ENCODE measurements around the gene THAP10.
A peak's percentile ranks its signal among the peaks of the same experiment; 100 is the strongest.
"Not testable (repeated sequence)": the region's sequence is repeated elsewhere in the genome, so short reads cannot be mapped to it uniquely, and the experiment has no call there.

Gene THAP10

DNA sequence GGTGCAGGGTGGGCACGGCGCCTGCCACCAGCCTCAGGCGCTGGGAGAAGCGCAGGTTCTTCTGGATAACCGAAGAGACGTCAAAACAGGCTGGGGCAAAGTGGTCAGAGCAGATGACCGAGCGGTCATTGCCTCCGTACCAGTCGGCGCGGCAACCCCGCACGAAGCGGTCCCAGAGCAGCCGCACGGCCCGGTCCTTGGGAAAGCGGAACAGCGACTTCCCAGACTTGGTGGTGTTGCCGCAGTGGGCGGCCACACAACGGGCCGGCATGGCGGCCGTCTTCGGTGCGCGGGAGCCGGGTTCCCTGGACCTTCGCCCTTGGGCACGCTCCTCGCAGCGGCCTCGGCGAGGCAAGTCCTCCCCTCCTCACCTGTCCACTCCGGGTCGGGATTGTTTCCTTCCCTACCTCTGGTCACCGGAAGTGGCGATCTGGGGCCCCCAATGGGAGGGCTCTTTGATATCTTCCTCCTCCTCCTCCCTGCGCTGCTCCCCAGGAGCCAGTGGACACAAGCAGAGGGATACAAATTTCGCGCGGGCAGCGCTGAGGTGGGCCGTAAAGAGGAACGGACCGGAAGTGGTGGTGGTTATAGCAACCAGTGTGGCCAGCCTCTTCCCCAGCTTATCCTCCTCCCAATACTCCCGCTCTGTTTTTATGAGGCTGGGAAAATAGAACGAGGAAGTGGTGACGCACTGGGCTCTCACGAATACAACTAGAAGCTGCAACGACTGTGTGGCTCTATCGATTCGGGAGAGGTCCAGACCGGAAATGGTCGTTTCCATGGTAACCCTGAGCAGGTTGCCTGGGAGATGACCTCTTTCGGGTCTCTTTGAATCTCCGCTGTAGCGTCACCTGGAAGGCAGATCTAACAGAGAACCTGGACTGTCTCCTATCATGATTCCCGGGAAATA, at the start of gene THAP10, which contains the start of gene LRRC49:
Gene THAP10, minus strand, starts transcription at position 432 of the 910 bp plus-strand sequence. Its CDS starts 161 bp downstream, at position 271.
Gene LRRC49, plus strand, starts transcription at position 825 of the 910 bp plus-strand sequence. Its CDS starts 69 bp downstream, at position 894.
- peak; percentile 11 for DNase-seq (ENCODE audit: low read depth)

DNA sequence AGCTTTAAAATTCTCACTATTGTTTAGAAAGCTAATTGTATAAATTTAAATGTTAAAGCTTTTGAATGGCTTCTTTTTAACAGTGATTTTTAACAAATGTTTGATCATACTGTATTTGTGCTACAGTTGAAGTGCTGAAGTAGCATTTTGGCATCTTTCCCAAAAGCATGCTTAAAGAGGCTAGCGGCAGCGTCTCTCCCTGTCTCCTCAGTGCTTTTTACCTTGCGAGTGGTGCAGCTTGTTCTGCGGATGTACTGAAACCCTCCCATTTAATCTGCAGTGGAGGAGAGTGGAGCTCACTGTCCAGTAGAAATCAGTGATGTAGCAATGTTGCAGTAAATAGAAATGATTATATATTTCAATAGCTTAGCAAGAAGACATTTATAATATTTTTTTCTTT, 44.1 kb upstream of the THAP10 start:
- no peak for DNase-seq (ENCODE audit: low read depth)

DNA sequence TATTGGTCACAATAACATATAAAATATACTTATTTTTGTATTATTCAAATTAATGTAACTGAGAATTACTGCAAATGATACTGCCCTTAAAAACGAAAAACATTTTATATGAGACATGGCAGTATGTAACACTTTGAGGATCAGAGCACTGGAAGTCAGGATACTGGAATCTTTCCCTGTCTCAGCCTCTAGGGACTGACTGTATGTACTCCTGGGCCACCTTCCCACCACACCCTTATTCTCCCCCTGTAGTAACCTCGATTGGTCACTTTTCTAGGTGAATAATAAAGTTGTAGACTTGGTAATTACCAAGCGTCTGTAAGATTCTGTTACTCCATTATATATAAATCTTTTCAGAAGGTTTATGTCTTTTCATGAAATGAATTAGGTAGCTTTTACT, 43.4 kb upstream of the THAP10 start:
- no peak for DNase-seq (ENCODE audit: low read depth)

DNA sequence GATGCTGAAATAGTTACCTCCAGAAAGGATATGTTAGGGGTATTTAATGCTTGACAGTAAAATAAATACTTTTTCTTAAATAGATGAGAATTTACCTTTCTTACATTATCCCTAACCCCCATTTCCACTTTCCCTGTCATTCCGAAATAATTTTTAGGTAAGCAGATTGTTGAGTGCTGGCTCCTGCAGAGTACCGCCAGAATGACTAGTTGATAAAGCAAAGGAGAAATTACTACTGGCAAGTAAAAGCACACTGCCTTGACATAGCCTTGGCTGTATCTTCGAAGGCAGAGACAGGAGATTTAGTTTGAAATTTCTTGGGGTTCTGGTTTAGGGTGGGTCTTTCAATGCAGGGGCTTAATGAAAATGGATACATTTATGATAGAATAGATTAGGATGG, 41.2 kb upstream of the THAP10 start:
- DNase-seq (ENCODE audit: low read depth), result no peak

DNA sequence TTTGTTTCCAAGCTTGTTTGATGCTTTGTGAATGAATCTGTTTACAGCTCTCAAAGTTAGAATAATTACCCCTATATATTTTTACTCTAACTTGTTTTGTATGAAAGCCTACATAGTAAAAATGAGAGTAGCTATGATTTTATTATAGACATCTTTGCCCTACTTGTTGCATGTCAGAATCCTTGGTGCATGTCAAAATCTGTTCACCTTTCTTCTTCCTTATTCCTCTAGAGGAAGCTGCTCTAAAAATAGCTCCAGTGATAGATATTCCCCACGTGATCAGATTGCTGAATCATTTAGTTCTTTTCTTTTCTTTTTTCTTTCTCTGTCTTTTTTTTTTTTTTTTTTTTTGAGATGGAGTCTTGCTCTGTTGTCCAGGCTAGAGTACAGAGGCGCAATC, 40.2 kb upstream of the THAP10 start:
- no peak for DNase-seq (ENCODE audit: low read depth)

DNA sequence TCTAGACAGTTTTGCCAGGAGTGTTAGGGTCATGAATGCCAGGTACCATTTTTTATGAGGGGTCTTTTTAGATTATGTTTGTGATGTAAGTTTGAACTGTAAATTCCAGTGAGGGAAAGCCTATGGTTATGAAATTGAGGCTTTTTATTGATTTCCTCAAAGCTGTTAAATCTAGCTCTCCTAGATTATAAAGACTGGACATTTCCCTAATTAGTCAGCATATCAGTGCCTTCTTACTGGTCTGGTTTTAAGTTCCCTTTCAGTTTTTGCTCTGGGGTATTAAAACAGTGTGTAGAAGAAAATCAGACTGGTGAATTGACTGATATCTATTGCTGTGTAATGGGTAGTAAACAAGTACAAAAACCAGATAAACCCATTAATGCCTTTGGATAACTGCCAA, 39.6 kb upstream of the THAP10 start:
- no peak for DNase-seq (ENCODE audit: low read depth)

DNA sequence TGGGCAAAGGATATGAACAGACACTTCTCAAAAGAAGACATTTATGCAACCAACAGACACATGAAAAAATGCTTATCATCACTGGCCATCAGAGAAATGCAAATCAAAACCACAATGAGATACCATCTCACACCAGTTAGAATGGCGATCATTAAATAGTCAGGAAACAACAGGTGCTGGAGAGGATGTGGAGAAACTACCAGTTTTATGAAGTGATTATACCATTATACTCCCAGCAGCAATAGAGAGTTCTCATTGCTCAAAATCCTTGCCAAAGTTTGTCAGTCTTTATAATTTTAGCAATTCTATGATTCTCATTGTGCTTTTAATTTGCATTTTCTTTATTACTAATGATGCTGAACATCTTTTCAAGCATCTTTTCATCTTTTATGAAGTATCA, 34.7 kb upstream of the THAP10 start:
- DNase-seq (ENCODE audit: low read depth), result not testable (repeated sequence)

DNA sequence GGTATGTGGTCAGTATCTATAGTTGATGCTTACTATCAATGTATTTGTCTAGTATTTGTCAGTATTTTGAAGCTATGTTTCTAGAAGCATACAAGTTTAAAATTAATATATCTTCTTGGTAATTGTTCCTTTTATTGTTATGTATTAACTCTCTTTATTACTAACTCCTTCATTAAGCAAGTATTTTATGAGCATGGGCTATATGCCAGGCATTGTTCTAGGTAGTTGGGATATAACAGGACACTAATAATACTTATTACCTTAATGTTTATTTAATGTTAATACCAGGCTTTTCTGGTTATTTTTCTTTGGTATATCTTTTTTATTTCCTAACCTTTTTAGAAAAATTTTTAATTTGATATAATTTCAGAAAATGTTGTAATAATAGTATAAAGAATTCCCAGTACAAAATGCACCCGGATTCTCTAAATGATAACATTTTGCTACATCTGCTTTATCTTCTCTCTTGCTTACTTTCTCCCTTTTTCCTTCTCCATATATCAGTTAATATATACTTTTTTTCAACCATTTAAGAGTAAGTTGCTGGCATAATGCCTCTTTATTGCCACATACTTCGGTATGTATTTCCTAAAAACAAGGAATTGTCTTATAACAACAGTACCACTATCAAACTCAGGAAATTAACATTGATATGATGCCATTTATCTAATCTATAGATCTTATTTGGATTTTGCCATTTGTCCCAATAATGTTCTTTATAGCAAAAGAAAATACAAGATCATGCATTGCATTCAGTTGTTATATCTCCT, 31.3 kb upstream of the THAP10 start:
- no peak for DNase-seq (ENCODE audit: low read depth)

DNA sequence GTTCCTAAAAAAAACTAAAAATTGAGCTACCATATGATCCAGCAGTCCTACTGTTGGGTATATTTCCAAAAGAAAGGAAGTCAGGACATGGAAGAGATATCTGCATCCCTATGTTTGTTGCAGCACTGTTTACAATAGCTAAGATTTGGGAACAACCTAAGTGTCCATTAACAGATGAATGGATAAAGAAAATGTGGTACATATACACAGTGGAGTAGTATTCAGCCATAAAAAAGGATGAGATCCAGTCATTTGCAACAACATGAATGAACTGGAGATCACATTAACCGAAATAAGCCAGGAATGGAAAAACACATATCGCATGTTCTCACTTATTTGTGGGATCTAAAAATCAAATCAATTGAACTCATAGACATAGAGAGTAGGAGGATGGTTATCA, 29.9 kb upstream of the THAP10 start:
- no peak for DNase-seq (ENCODE audit: low read depth)

DNA sequence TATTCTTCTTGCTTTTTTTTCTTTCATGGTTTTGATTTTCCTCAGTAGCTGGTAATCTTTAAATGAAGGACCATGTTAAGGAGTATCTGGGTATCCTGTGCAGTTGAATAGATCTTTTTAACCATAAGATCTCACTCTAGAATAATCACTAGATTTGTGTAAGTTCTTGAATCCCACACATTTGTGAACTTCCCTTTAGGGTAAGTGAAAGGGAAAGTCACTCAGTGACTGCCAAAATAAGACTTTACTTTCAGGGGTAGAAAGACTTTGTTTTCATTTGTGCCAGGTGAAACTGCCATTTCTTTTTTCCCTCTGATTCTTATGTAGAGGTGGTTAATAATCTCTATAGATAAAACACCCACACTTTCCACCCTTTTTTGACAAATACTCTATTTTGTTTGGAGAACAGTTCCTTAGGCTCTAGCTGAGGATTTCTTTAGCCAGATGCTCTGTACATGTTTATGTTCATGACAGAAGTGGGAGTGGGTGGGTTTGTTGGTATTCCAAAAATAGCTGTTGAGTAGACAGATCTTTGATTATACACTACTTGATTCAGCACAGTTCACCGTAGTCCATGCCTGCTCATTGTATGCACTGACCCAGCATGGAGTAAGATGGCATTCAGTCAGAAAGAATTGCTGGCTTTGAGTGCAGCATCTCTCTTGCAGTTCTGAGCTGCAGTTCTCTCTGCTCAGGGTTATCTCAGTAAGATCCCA, 28.9 kb upstream of the THAP10 start:
- no peak for DNase-seq (ENCODE audit: low read depth)

DNA sequence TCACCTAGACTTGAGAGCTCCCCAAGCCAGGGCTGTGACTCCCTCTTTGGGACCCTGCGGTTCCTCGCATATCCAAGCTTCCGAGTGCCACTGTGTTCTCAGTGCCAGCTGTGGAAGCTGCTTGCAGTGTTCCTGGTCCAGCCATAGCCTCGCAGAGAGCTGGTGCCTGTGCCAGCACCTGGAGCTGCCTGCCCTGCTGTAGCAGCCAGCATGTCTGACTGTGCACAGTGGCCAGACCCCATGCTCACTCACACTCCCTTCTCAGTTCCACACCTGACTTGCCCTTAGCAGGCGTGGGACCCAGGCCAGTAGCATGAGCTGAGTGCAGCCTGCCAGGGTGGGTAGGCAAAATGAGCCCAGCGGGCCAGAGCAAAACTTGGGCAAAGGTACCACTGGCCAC, 25.7 kb upstream of the THAP10 start:
- DNase-seq (ENCODE audit: low read depth), result no peak

DNA sequence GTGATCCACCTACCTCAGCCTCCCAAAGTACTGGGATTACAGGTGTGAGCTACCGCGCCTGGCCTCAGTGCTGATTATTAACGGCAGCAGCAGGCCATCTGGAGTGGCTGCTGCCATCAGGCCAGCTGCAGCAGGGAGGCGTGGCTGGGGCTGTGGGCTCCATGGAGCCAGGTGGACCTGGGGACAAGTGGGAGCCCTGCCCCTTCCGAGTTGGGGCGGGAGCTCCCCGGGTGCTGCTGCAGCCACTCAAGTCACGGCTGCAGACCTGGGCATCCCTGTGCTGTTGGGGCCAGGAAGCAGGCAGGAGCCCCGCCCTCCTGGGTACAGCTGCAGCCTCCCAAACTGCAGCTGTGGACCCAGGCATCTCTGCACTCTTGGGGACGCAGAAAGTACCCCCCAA, 24.3 kb upstream of the THAP10 start:
- no peak for DNase-seq (ENCODE audit: low read depth)

DNA sequence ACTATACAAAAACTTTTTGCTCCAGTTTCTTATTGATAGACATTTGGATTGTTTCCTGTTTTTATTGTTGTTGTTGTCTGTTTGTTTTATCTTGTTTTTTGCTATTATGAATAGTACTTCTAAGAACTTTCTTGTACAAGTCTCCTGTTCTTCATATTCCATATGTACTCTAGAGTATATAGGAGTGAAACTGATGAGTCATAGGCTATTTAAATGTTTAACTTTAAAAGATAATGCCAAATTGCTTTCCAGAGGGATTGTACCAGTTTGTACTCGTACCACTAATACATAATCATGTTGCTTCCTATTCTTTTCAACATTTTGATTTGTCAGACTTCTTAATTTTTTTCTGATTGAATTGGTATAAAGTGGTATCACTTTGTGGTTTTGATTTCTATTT, 20.0 kb upstream of the THAP10 start:
- no peak for DNase-seq (ENCODE audit: low read depth)

DNA sequence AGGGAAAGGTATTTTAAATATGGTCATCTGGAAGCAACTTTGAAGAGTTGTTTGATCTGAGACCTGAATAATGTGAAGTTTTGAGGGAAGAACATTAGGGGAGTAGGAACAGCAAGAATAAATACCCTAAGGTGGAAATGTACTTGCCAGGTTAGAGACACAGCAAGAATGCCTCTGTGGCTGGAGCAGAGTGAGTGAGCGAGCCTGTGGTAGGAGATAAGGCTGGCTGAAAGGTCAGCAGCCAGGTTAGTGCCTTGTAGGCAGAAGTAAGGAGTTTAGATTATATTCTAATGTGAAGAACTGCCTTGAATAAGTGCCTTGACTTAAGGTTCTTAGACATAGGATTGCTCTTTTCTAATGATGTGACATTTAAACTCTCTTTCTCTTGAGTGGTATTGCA, 18.7 kb upstream of the THAP10 start:
- DNase-seq (ENCODE audit: low read depth), result no peak

DNA sequence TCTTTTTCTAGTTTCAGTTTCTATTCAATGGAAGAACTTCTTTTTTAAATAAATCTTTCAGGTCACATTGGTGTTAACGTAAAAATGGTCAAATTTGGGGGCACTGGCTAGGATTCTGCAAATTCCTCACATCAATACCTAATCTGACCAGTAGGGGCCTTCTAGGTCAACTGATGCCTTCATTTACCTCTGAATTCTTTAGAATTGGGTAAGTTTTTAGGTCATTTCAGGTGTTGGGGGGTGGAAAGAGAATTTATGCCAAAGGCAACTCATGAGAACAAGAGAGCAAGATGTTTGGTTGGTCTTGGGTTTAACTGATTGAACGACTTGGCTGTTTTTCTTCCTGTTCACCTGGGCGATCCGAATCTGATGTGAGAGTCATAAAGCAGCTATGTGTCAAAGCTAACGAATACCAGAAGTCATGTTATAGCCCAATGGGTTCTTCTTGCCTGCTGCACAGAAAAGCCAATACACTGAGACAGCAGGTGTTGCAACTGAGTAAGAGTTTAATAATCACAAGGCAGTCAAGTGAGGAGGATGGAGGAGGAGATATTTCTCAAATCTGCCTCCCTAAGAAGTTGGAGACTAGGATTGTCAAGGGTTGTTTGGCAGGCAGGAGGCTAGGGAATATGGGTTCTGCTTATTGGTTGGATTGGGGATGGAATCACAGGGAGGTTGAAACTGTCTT, 15.7 kb upstream of the THAP10 start:
- no peak for DNase-seq (ENCODE audit: low read depth)

DNA sequence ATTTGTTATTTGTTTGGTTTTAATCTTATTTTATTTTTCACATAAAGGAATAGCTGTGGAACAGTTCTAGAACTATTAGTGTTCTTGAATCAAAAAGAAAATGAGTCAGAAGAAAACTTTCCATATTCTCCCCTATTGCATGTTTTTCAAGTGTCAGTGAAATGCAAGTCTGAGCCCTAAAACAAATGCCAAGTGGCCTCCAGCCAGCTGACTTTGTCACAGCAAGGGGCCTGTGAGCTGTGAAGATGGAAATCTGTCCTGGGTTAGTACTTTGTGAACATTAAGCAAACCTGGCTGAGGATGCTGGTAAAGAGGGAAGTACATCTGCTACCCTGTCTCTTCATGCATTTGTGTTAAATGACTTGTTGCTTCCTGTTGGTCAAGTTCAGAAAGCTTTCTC, 14.6 kb upstream of the THAP10 start:
- no peak for DNase-seq (ENCODE audit: low read depth)

DNA sequence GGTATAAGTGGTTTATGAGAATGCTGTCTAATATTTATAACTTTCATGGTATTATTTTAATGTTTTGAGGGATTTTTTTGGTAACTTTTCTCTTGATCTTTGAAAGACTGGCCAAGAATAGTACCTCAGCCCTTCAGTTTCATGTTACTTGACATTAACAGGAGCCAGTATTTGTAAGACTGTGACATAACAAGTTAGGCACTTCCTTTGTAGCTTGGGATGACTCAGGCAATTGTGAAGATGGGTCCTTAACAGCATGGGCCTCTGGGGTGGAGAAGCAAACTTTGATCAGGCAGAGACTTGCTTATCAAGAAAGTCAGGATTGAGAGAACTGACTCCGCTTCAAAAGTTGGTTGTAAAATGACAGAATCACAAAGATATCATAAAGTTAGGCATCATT, 9.9 kb upstream of the THAP10 start:
- DNase-seq (ENCODE audit: low read depth), result no peak

DNA sequence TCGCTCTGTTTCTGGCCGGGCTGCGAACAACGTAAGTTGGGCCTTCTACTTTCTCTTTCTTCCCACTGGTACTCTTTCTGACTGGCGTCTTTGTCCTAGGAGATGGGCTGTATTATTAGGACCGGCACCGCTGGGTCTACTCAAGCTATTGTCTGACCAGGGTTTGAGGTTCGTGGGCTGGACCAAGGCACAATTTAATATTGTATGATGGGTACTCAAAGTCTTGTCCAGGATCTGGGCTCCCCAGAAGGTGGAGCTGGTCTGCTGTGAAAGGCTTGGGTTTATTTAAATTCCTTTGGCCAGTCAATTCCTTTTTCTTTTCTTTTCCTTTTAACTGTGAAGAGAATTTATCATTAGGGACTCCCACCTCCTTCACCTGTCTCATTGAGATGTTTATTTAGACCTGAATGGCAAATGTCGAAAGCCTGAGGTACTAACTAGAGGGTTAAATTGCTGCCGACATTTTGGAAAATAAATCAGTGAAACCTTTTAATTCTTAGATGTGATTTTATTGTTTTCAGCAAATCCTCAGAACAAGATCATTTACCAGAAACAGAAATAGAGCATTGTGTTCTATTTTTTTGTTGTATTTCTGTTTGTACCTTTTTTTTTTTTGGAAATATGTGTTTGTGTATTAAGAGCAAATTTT, 803 bp upstream of the THAP10 start:
- no peak for DNase-seq (ENCODE audit: low read depth)

DNA sequence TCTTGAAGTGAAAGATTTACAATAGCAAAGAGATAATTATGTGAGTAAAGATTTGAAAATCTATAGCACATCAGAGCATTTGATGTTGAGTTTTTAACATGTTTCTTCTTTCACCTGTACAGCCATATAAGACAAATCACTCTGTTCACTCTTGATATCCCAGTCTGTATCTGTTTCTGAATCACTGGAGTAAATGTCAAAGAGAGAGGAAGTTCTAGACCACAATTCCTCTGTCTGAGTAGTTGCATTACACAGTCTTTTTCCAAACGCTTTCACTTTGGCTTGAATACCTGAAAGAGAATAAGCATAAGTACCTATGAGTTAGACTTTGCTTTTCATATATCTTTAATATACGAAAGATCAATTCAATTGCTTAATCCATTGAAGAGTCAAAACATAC, 9.9 kb downstream of the THAP10 start:
- DNase-seq (ENCODE audit: low read depth), result no peak

DNA sequence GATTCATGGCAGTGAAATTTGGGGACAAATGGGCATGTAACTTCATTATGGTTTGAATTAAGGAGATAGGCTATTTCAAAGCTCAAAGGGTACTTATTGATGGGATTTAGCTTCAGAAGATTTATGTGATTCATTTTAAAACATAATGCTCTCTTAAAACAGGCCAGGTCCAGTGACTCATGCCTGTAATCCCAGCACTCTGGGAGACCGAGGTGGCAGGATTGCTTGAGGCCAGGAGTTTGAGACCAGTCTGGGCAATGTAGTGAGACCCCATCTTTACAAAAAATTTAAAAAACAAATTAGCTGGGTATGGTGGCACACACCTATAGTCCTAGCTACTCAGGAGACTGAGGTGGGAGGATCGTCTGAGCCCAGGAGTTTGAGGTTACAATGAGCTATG, 11.5 kb downstream of the THAP10 start:
- DNase-seq (ENCODE audit: low read depth), result no peak

DNA sequence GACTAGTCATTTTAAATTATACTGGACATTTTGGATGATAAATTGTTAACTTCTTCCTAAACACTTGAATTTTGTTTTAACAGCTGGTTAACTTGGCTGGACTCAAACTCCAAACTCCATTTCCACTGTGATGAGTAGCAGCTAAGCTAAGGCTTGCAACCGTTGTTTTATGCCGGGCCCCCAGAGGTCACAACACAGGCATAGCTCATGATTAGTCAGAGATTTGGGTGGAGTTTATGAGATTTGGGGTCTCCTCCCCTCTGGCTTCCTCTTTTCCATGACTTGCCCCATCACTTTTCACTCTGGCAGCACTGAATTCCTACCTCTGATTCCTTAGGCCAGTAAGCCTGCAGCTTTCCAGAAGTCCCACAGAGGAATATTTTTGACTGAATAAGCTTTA, 12.8 kb downstream of the THAP10 start:
- no peak for DNase-seq (ENCODE audit: low read depth)
